K562 (cell line): ENCODE results near the gene TOMM6. TPM values are rescaled to one million over a fixed set of nuclear protein-coding genes. Genes with fewer than 3 reads are reported as not detected.

Source experiments
- ATF7 ChIP-seq: fragments of 450-650 bp; IDR thresholded peaks from 2 replicates; pipeline ENCODE4 v1.7.1; 2014; ENCODE audit warnings: mild to moderate bottlenecking, moderate library complexity
- BRD9 ChIP-seq: fragments of 450-650 bp; IDR thresholded peaks from 2 replicates; pipeline ENCODE4 v1.6.1; 2018; ENCODE audit warnings: low read depth; ENCODE audit not compliant: partially characterized antibody
- DPF2 ChIP-seq: fragments of 450-650 bp; IDR thresholded peaks from 2 replicates; pipeline ENCODE4 v1.6.1; 2016
- GABPB1 ChIP-seq: sonication (generic); formaldehyde crosslinking; IDR thresholded peaks from 2 replicates; pipeline ENCODE4 v1.8.0; 2022; ENCODE audit warnings: mild to moderate bottlenecking, missing genetic modification reagents
- HINFP ChIP-seq: fragments of 450-650 bp; conservative IDR thresholded peaks from 2 replicates; pipeline ENCODE4 v1.6.1; 2016; ENCODE audit warnings: missing genetic modification characterization, low read depth, mild to moderate bottlenecking, control low read depth, missing compliant biosample characterization
- HNRNPLL ChIP-seq: fragments of 200-400 bp; formaldehyde crosslinking; IDR thresholded peaks from 2 replicates; pipeline ENCODE4 v1.6.1; 2017; ENCODE audit warnings: low read length, low read depth, mild to moderate bottlenecking; ENCODE audit not compliant: poor library complexity, severe bottlenecking
- POU5F1 ChIP-seq: fragments of 150-350 bp; IDR thresholded peaks from 2 replicates; pipeline ENCODE4 v1.6.1; 2014; ENCODE audit warnings: borderline replicate concordance, low read length, low read depth, mild to moderate bottlenecking; ENCODE audit not compliant: partially characterized antibody
- REST ChIP-seq, 2 experiments: fragments of 450-650 bp; formaldehyde crosslinking in 1 of 2; IDR thresholded peaks; 2 replicates each; pipeline versions ENCODE4 v1.4.0 to v1.6.1; 2014 to 2020; ENCODE audit warnings: mild to moderate bottlenecking in 2 of 2, borderline replicate concordance in 1 of 2, low read depth in 1 of 2
- U2AF1 ChIP-seq: fragments of 200-400 bp; formaldehyde crosslinking; optimal IDR thresholded peaks from 2 replicates; pipeline ENCODE3; 2017; ENCODE audit warnings: mild to moderate bottlenecking, low read depth, low read length, moderate library complexity
- ZBTB5 ChIP-seq: fragments of 450-650 bp; IDR thresholded peaks from 2 replicates; pipeline ENCODE4 v1.6.1; 2017; ENCODE audit warnings: antibody characterized with exemption
- ZNF263 ChIP-seq: sonication (generic); formaldehyde crosslinking; IDR thresholded peaks from 2 replicates; pipeline ENCODE4 v1.8.0; 2022; ENCODE audit warnings: mild to moderate bottlenecking, missing genetic modification reagents, borderline replicate concordance
- ZNF740 ChIP-seq, 3 experiments: fragments of 200-800 bp in 1 of 3; sonication (Bioruptor generic) in 1 of 3; sonication (generic) in 1 of 3; formaldehyde crosslinking in 1 of 3; IDR thresholded peaks; 2 replicates each; pipeline versions ENCODE4 v1.6.1 to v1.8.0; 2016 to 2022; ENCODE audit warnings: mild to moderate bottlenecking in 2 of 3, missing compliant biosample characterization in 2 of 3, missing genetic modification characterization in 2 of 3, missing genetic modification reagents in 1 of 3
- polyA plus RNA-seq, 8 experiments: library from polyadenylated mRNA; depleted of rRNA in 4 of 8; stranded (reverse) in 5 of 8; unstranded in 3 of 8; fragments of >200 nt; fragmentation: Nextera tagmentation in 2 of 8; fragmentation: Illumina TruSeq in 1 of 8; extraction: Ambion mirVana in 2 of 8; extraction: Trizol in 1 of 8; gene quantifications; 2 replicates each; pipeline versions ENCODE4 v1.2.1 to v1.2.3, GENCODE V29; 2011 to 2014; ENCODE audit warnings: inconsistent platforms in 1 of 8, missing spikeins in 1 of 8
- total RNA-seq, 7 experiments: library from RNA; depleted of rRNA in 6 of 7; stranded (reverse); fragments of >200 nt in 6 of 7; fragmentation: Illumina TruSeq in 2 of 7; extraction: Trizol in 2 of 7; gene quantifications; 2 replicates each; pipeline versions ENCODE4 v1.2.1 to v1.2.3, GENCODE V29; 2011 to 2021; ENCODE audit warnings: low replicate concordance in 1 of 7

Gene TOMM6
- total and polyA plus RNA-seq, 9 of the 15 experiments (the other 6 are each of a cell fraction or from before 2014, with no cell fraction given), result 380 to 2,097 (median 1,065) TPM

GRCh38 chr6:41779788-41780550 lies 7.5 kb upstream of the TOMM6 start, which contains the start of gene FRS3 (continued):
- TF ChIP-seq REST (IDR thresholded peaks at IDR 0.05; ENCODE audit: borderline replicate concordance) (peak; percentile 93), REST (CRISPR knock-in tag; IDR thresholded peaks at IDR 0.05; ENCODE audit: low read depth) (no peak), ZBTB5 (peak; percentile 63; the same call in 1 of the 2 replicates), HNRNPLL (peak; percentile 45), POU5F1 (no peak), DPF2 (peak; percentile 31; the same call in 1 of the 2 replicates), ATF7 (peak; percentile 63; the same call in 1 of the 2 replicates), HINFP (tag) (peak; percentile 94), ZNF263 (peak; percentile 68; the same call in 1 of the 2 replicates), ZNF740 (CRISPR knock-in tag; IDR thresholded peaks at IDR 0.05) (0 out of 2 replicates have a peak, but pooled peaks have one; percentile 30), ZNF740 (tag; IDR thresholded peaks at IDR 0.05) (peak in 1 of 2 experiments; percentile 44; a peak in 1 of 4 replicates), BRD9 (peak; percentile 34), U2AF1 (peak; percentile 41), GABPB1 (CRISPR knock-in tag) (peak; percentile 86)
